Endothelial cell of umbilical vein (primary cell): ENCODE results near the gene KRTAP5-1. TPM values are rescaled to one million over a fixed set of nuclear protein-coding genes. Genes with fewer than 3 reads are reported as not detected.

Experiments used
- BruUV-seq: library from RNA; stranded (reverse); fragments of 400-500 nt; replicated peaks from 2 replicates; lab custom pipeline; 2021; lab: Mats Ljungman, UMichigan
- CTCF ChIA-PET: fragments of 300-600, 350-600 bp; sonication (Branson Sonifier 250); formaldehyde crosslinking; loops from one replicate; lab custom pipeline; 2021; ENCODE audit warnings: antibody characterized with exemption, inconsistent platforms; lab: Charles Lee
- POLR2A ChIA-PET: fragments of 300-600, 350-600 bp; sonication (Branson Sonifier 250); formaldehyde crosslinking; loops from one replicate; lab custom pipeline; 2021; ENCODE audit warnings: antibody characterized with exemption, inconsistent platforms; lab: Charles Lee
- DNase-seq: peaks from one replicate; pipeline ENCODE4 v3.0.0-alpha.2; 2011; ENCODE audit warnings: low read depth, low spot score
- FAIRE-seq: peaks from 2 replicates; lab custom pipeline; 2011; peaks lifted over from hg19 to GRCh38; lab: Jason Lieb, UNC
- H2AFZ ChIP-seq: 2 replicates; pipeline ENCODE4 v1.6.0; 2012; ENCODE audit warnings: low read depth, low read length, control low read depth, inconsistent platforms
- H3K27ac ChIP-seq: 2 replicates; pipeline ENCODE4 v1.5.1; 2011; ENCODE audit warnings: low read depth, mild to moderate bottlenecking, control low read depth, low read length, moderate library complexity; ENCODE audit not compliant: insufficient read depth
- H3K27me3 ChIP-seq, 2 experiments: 2 replicates each; pipeline versions ENCODE4 v1.6.0 to v1.6.1; 2011; ENCODE audit warnings: low read length in 2 of 2, mixed read lengths in 1 of 2; ENCODE audit not compliant: control insufficient read depth in 2 of 2, insufficient read depth in 2 of 2
- H3K36me3 ChIP-seq, 2 experiments: 2 replicates in 1 of 2; 3 replicates in 1 of 2; pipeline ENCODE4 v1.5.1; 2011; ENCODE audit warnings: low read length in 2 of 2, mild to moderate bottlenecking in 1 of 2, moderate library complexity in 1 of 2; ENCODE audit not compliant: control insufficient read depth in 2 of 2, insufficient read depth in 2 of 2; ENCODE audit errors: extremely low read depth in 1 of 2
- H3K4me1 ChIP-seq: 3 replicates; pipeline ENCODE4 v1.5.1; 2011; ENCODE audit warnings: mild to moderate bottlenecking, low read length; ENCODE audit not compliant: control insufficient read depth, insufficient read depth; ENCODE audit errors: extremely low read depth
- H3K4me2 ChIP-seq: 2 replicates; pipeline ENCODE4 v1.6.1; 2011; ENCODE audit warnings: low read length, control low read depth, mixed read lengths; ENCODE audit not compliant: insufficient read depth
- H3K4me3 ChIP-seq, 3 experiments: fragments of 200-600 bp in 1 of 3; sonication (generic), shearing (Covaris generic) in 1 of 3; replicated peaks in 1 of 3; 2 replicates each; pipeline ENCODE4 v1.5.1; 2011 to 2016; ENCODE audit warnings: control low read depth in 3 of 3, low read length in 3 of 3, mild to moderate bottlenecking in 2 of 3, inconsistent platforms in 1 of 3, low read depth in 1 of 3, moderate library complexity in 1 of 3; ENCODE audit not compliant: insufficient read depth in 1 of 3
- H3K79me2 ChIP-seq: 2 replicates; pipeline ENCODE4 v1.6.0; 2012; ENCODE audit warnings: low read length, inconsistent platforms; ENCODE audit not compliant: control insufficient read depth, insufficient read depth
- H3K9ac ChIP-seq: replicated peaks from 2 replicates; pipeline ENCODE3; 2011; ENCODE audit warnings: low read length, control low read depth; ENCODE audit not compliant: insufficient read depth; ENCODE audit errors: extremely low read depth
- H3K9me1 ChIP-seq: replicated peaks from 3 replicates; pipeline ENCODE4 v1.6.0; 2011; ENCODE audit warnings: mild to moderate bottlenecking, low read length; ENCODE audit not compliant: control insufficient read depth, insufficient read depth; ENCODE audit errors: extremely low read depth
- H3K9me3 ChIP-seq: replicated peaks from 2 replicates; pipeline ENCODE4 v1.5.1; 2012; ENCODE audit warnings: low read length, inconsistent platforms; ENCODE audit not compliant: control insufficient read depth, insufficient read depth
- H4K20me1 ChIP-seq: replicated peaks from 2 replicates; pipeline ENCODE3; 2011; ENCODE audit warnings: mild to moderate bottlenecking, low read length; ENCODE audit not compliant: control insufficient read depth, insufficient read depth; ENCODE audit errors: extremely low read depth
- CTCF ChIP-seq, 2 donors: IDR thresholded peaks; 1 replicate in 1 of 2; 2 replicates in 1 of 2; pipeline ENCODE4 v1.5.1; 2011; ENCODE audit warnings: low read length in 2 of 2, mild to moderate bottlenecking in 2 of 2, moderate library complexity in 2 of 2, control low read depth in 1 of 2, inconsistent platforms in 1 of 2, low read depth in 1 of 2; ENCODE audit not compliant: insufficient read depth in 1 of 2; ENCODE audit errors: extremely low read depth in 1 of 2
- EZH2 ChIP-seq: IDR thresholded peaks from 2 replicates; pipeline ENCODE4 v1.6.1; 2012; ENCODE audit warnings: borderline replicate concordance, low read depth, mild to moderate bottlenecking, moderate library complexity, low read length, inconsistent platforms; ENCODE audit not compliant: severe bottlenecking
- FOS ChIP-seq: IDR thresholded peaks from 2 replicates; pipeline ENCODE4 v1.6.1; 2011; ENCODE audit warnings: mild to moderate bottlenecking, low read length, moderate library complexity, borderline replicate concordance; ENCODE audit not compliant: insufficient read depth
- GATA2 ChIP-seq: IDR thresholded peaks from 2 replicates; pipeline ENCODE4 v1.7.0; 2011; ENCODE audit warnings: low read depth, mild to moderate bottlenecking, moderate library complexity, mixed read lengths, low read length; ENCODE audit not compliant: insufficient read length, insufficient read depth
- JUN ChIP-seq: IDR thresholded peaks from 2 replicates; pipeline ENCODE4 v1.6.1; 2011; ENCODE audit warnings: borderline replicate concordance, low read depth; ENCODE audit not compliant: insufficient read length, insufficient read depth
- MAX ChIP-seq: IDR thresholded peaks from 2 replicates; pipeline ENCODE4 v1.6.1; 2011; ENCODE audit not compliant: insufficient read depth, insufficient read length
- MYC ChIP-seq: IDR thresholded peaks from one replicate; pipeline ENCODE4 v1.6.1; 2011; ENCODE audit warnings: mild to moderate bottlenecking, low read depth, low read length
- POLR2A ChIP-seq: IDR thresholded peaks from 2 replicates; pipeline ENCODE4 v1.6.1; 2012; ENCODE audit warnings: low read depth, mild to moderate bottlenecking, control low read depth, low read length
- POLR2AphosphoS5 ChIP-seq: IDR thresholded peaks from 2 replicates; pipeline ENCODE4 v1.6.1; 2012; ENCODE audit warnings: low read depth, mild to moderate bottlenecking, control low read depth, low read length, moderate library complexity; ENCODE audit not compliant: insufficient read depth
- dilution Hi-C: fragments of 300-500 bp; cut with MboI; formaldehyde crosslinking; loops from one replicate; pipeline ENCODE4 v1.15.0; 2019; ENCODE audit warnings: low sequenced_read_pairs; ENCODE audit not compliant: extremely low pct_ligation_motif_present
- intact Hi-C: fragments of 100-400 bp; cut with micrococcal nuclease; formaldehyde crosslinking; loops from one replicate; pipeline ENCODE4 v1.10.0; 2022
- polyA plus RNA-seq, 4 experiments: library from polyadenylated mRNA; depleted of rRNA in 3 of 4; stranded (reverse) in 3 of 4; unstranded in 1 of 4; fragments of >200 nt; gene quantifications; 2 replicates each; pipeline versions ENCODE4 v1.2.1 to v1.2.3, GENCODE V29; 2011 to 2012; ENCODE audit warnings: missing spikeins in 1 of 4
- total RNA-seq: library from RNA; stranded (reverse); gene quantifications from 2 replicates; pipeline ENCODE4 v1.2.3, GENCODE V29; 2021

Gene KRTAP5-1
- total and polyA plus RNA-seq, 2 donors (not counting 3 experiments of a cell fraction or from before 2014, with no cell fraction given) = not detected

- no peaks in the 10 kb centered on the region for H3K9me1 ChIP-seq
- BruUV-seq = no TSS peak
- no peak overlapping the region for H3K4me2 ChIP-seq
- H3K9me3 ChIP-seq = no peaks in the 10 kb centered on the region
- ChIA-PET CTCF (interaction anchor here (9.8 kb wide), 1 partner anchor 34 kb away, joined by 313 read pairs; no protein-coding TSS in a partner anchor), POLR2A (no interaction called here)
- peaks cover 14 to 23% of the 10 kb centered on the region in 2 experiments for H3K27me3 ChIP-seq
- no peak for TF ChIP-seq JUN
- TF ChIP-seq POLR2A = no peak
- TF ChIP-seq MYC = no peak
- no peak for TF ChIP-seq EZH2
- TF ChIP-seq CTCF (IDR thresholded peaks at IDR 0.05; ENCODE audit: extremely low read depth in 1 of 2, insufficient read depth in 1 of 2, low read depth in 1 of 2, low read length in 2 of 2) = no peak
- TF ChIP-seq POLR2AphosphoS5 = no peak
- no peak for TF ChIP-seq FOS
- no peak for TF ChIP-seq GATA2
- TF ChIP-seq MAX = no peak
- FAIRE-seq (no peak), DNase-seq (no peak)
- H4K20me1 ChIP-seq = no peaks in the 10 kb centered on the region
- H3K4me1 ChIP-seq = no peaks in the 10 kb centered on the region
- intact Hi-C loops = no loop called here
- H3K9ac ChIP-seq = no peak overlapping the region
- no peak overlapping the region for H3K27ac ChIP-seq
- no peaks in the 10 kb centered on the region for H3K36me3 ChIP-seq
- H3K4me3 ChIP-seq = no peak overlapping the region
- dilution Hi-C loops = no loop called here
- H3K79me2 ChIP-seq = peaks cover 3% of the 10 kb centered on the region
- H2AFZ ChIP-seq = no peak overlapping the region
These were observed 42.8 kb downstream of the KRTAP5-1 start for GRCh38 chr11:1542267-1542666.
